ENCODE measurements around the gene PEX10. TPM values are rescaled to one million over a fixed set of nuclear protein-coding genes. Genes with fewer than 3 reads are reported as not detected.

PEX10 gene
- total RNA-seq, 2 donors from 2014 or later: 38.3 to 49.9 TPM

DNA sequence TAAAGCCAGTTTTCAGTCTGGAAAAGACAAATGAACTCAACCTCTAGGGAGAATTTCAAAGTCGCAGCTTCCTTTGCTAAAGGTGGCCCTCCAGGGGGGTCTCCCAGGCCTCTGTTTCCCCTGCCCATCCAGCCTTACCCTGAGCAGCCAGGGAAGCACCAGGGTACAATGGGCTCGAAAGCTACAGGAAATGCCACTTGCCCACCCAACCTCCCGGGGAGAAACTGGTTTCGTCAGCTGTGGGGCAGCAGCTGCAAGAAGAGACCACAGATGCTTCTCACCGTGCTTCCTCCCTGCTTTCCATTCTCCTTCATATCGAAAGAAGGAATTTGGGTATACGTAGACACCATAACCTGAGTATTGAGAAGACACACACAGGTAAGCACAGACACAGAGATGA is 22.7 kb downstream of the PEX10 start:
- WGBS: 87% methylated on average over 7 of the region's 7 CpGs
- Histone ChIP-seq H3K36me3 (no peaks in the 10 kb centered on the region), H3K9me3 (no peaks in the 10 kb centered on the region), H3K4me1 (replicated peaks) (peaks cover 27% of the 10 kb centered on the region), H3K4me3 (no peak overlapping the region), H3K27me3 (replicated peaks; ENCODE audit: insufficient read depth) (no peaks in the 10 kb centered on the region), H3K27ac (no peak overlapping the region)
- DNase-seq (ENCODE audit: low spot score): no peak
- TF ChIP-seq POLR2AphosphoS5 (IDR thresholded peaks at IDR 0.05): no peak
- TF ChIP-seq POLR2A (IDR thresholded peaks at IDR 0.05): no peak
- TF ChIP-seq CTCF (IDR thresholded peaks at IDR 0.05): no peak
- intact Hi-C loops (cut with DNase I): no loop called here

GRCh38 chr1:2388004-2388913 is 24.1 kb downstream of the PEX10 start:
- no peak for TF ChIP-seq POLR2AphosphoS5 (IDR thresholded peaks at IDR 0.05)
- no peak for TF ChIP-seq CTCF (IDR thresholded peaks at IDR 0.05)
- no peak for TF ChIP-seq POLR2A (IDR thresholded peaks at IDR 0.05)
- Histone ChIP-seq H3K27ac (no peak overlapping the region), H3K36me3 (no peaks in the 10 kb centered on the region), H3K9me3 (no peaks in the 10 kb centered on the region), H3K4me3 (no peak overlapping the region), H3K4me1 (replicated peaks) (peaks cover 15% of the 10 kb centered on the region), H3K27me3 (replicated peaks; ENCODE audit: insufficient read depth) (no peaks in the 10 kb centered on the region)
- intact Hi-C loops (cut with DNase I): no loop called here
- 93% methylated on average over 32 of the region's 32 CpGs for WGBS
- no peak for DNase-seq (ENCODE audit: low spot score)

DNA sequence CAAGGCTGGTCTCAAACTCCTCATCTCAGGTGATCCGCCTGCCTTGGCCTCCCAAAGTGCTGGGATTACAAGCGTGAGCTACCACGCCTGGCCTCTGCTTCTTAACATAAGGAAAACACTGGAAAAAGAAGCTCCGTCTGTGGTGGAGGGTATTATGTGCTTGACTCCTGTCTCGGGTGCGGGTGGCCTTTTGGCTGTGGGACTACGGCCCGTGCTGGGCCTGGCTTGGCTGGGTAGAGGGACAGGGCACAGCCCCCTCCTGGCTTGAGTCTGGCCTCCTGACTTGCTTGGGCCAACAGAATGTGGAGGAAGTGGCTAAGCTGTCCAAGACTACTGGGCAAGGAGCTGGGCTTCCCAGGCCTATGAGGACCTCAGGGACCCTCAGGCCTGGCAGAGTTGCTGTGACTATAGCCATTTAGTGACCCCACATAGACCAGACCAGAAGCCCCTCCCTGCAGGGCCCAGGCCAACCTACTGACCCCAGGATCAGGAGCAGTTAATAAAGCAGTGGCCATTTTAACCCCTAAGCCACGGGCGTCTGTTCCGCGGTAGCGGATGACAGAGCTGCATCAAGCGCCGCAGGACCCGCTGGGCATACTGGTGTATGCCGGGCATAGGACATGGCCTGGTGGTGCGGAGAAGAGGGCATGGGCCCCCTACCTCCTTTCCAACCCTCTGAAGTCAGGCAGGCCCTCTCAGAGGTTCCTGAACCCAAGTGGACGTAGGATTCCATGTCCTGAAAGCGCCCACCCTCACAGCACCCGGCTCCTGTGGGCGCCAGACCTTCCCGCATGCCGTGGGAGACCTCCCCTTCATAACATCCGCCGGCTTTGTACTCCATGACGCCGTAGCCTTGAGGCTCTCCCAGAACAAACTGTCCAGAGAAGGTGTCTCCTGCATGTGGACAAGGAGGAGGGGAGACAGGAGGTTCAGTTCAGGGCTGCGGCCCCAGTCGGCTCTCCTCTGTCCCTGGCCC is 25.4 kb downstream of the PEX10 start:
- 91% methylated on average over 30 of the region's 30 CpGs for WGBS

GRCh38 chr1:2385606-2386280 is 26.6 kb downstream of the PEX10 start:
- 86% methylated on average over 19 of the region's 19 CpGs for WGBS
- H3K9me3 ChIP-seq: no peaks in the 10 kb centered on the region
- H3K36me3 ChIP-seq: no peaks in the 10 kb centered on the region
- H3K27me3 ChIP-seq (replicated peaks; ENCODE audit: insufficient read depth): no peaks in the 10 kb centered on the region
- TF ChIP-seq POLR2AphosphoS5 (IDR thresholded peaks at IDR 0.05) (no peak), POLR2A (IDR thresholded peaks at IDR 0.05) (no peak), CTCF (IDR thresholded peaks at IDR 0.05) (no peak)
- H3K4me3 ChIP-seq: no peak overlapping the region
- DNase-seq (ENCODE audit: low spot score): no peak
- no peak overlapping the region for H3K27ac ChIP-seq
- H3K4me1 ChIP-seq (replicated peaks): peaks cover 4% of the 10 kb centered on the region
- intact Hi-C loops (cut with DNase I): no loop called here

More for the DNA sequence above, 25.4 kb downstream of the PEX10 start:
- H3K27ac ChIP-seq: no peak overlapping the region
- TF ChIP-seq CTCF (IDR thresholded peaks at IDR 0.05) (no peak), POLR2A (IDR thresholded peaks at IDR 0.05) (no peak), POLR2AphosphoS5 (IDR thresholded peaks at IDR 0.05) (no peak)
- peaks cover 7% of the 10 kb centered on the region for H3K4me1 ChIP-seq (replicated peaks)
- H3K9me3 ChIP-seq: no peaks in the 10 kb centered on the region
- H3K36me3 ChIP-seq: no peaks in the 10 kb centered on the region
- no peaks in the 10 kb centered on the region for H3K27me3 ChIP-seq (replicated peaks; ENCODE audit: insufficient read depth)
- no peak overlapping the region for H3K4me3 ChIP-seq
- DNase-seq (ENCODE audit: low spot score): no peak
- intact Hi-C loops (cut with DNase I): no loop called here
